ENCODE measurements around the gene TAX1BP1. TPM values are rescaled to one million over a fixed set of nuclear protein-coding genes. Genes with fewer than 3 reads are reported as not detected.

The TAX1BP1 gene
- total RNA-seq = 37.0 and 47.6 TPM in 2 replicates
- 91.4 and 96.9 TPM in 2 replicates for polyA plus RNA-seq

GRCh38 chr7:27739909-27740448 lies at the start of gene TAX1BP1:
Gene TAX1BP1 (plus strand): TSS chr7:27740162. CDS start chr7:27748525, 8,363 bp downstream.
- TF ChIP-seq CTCF (IDR thresholded peaks at IDR 0.05; ENCODE audit: low read depth, low read length) = no peak
- Histone ChIP-seq H3K4me3 (peak within 1 kb of the TSS; percentile 77), H3K27ac (peak within 1 kb of the TSS; percentile 89), H3K9me3 (ENCODE audit: low read depth) (no peaks in the 10 kb centered on the region), H3K4me1 (ENCODE audit: low read depth) (peaks cover 15% of the 10 kb centered on the region), H3K36me3 (no peaks in the 10 kb centered on the region), H3K27me3 (no peaks in the 10 kb centered on the region)
- DNase-seq (ENCODE audit: low read depth in 1 of 2, low spot score in 1 of 2) = peak; percentile 95 to 97

- Histone ChIP-seq H3K27me3 (no peaks in the 10 kb centered on the region), H3K4me3 (no peak overlapping the region), H3K4me1 (ENCODE audit: low read depth) (no peaks in the 10 kb centered on the region), H3K9me3 (ENCODE audit: low read depth) (no peaks in the 10 kb centered on the region), H3K27ac (no peak overlapping the region), H3K36me3 (no peaks in the 10 kb centered on the region)
- no peak for TF ChIP-seq CTCF (IDR thresholded peaks at IDR 0.05; ENCODE audit: low read depth, low read length)
- no peak for DNase-seq (ENCODE audit: low read depth in 1 of 2, low spot score in 1 of 2)
Observed at GRCh38 chr7:27690649-27691048, 49.3 kb upstream of the TAX1BP1 start.

GRCh38 chr7:27693794-27694193 lies 46.2 kb upstream of the TAX1BP1 start:
- Histone ChIP-seq H3K4me3 (no peak overlapping the region), H3K27me3 (no peaks in the 10 kb centered on the region), H3K4me1 (ENCODE audit: low read depth) (no peaks in the 10 kb centered on the region), H3K9me3 (ENCODE audit: low read depth) (no peaks in the 10 kb centered on the region), H3K27ac (no peak overlapping the region), H3K36me3 (no peaks in the 10 kb centered on the region)
- no peak for TF ChIP-seq CTCF (IDR thresholded peaks at IDR 0.05; ENCODE audit: low read depth, low read length)
- no peak for DNase-seq (ENCODE audit: low read depth in 1 of 2, low spot score in 1 of 2)

- no peak for TF ChIP-seq CTCF (IDR thresholded peaks at IDR 0.05; ENCODE audit: low read depth, low read length)
- Histone ChIP-seq H3K27me3 (no peaks in the 10 kb centered on the region), H3K27ac (no peak overlapping the region), H3K9me3 (ENCODE audit: low read depth) (no peaks in the 10 kb centered on the region), H3K36me3 (no peaks in the 10 kb centered on the region), H3K4me1 (ENCODE audit: low read depth) (no peaks in the 10 kb centered on the region), H3K4me3 (no peak overlapping the region)
- DNase-seq (ENCODE audit: low read depth in 1 of 2, low spot score in 1 of 2) = no peak
Observed at GRCh38 chr7:27695096-27695495, 44.9 kb upstream of the TAX1BP1 start.

GRCh38 chr7:27697861-27698430 lies 42.0 kb upstream of the TAX1BP1 start:
- Histone ChIP-seq H3K27ac (no peak overlapping the region), H3K36me3 (no peaks in the 10 kb centered on the region), H3K4me1 (ENCODE audit: low read depth) (no peaks in the 10 kb centered on the region), H3K9me3 (ENCODE audit: low read depth) (no peaks in the 10 kb centered on the region), H3K4me3 (no peak overlapping the region), H3K27me3 (no peaks in the 10 kb centered on the region)
- TF ChIP-seq CTCF (IDR thresholded peaks at IDR 0.05; ENCODE audit: low read depth, low read length) = no peak
- peak in 1 of 2 donors; percentile 37 for DNase-seq (ENCODE audit: low read depth in 1 of 2, low spot score in 1 of 2)
